HepG2 (cell line): ENCODE measurements around the gene ATG4A. TPM values are rescaled to one million over a fixed set of nuclear protein-coding genes. Genes with fewer than 3 reads are reported as not detected.

Source experiments
- ATAC-seq: fragments of 200-7000 bp; cut with Tn5 transposase; 3 replicates; pipeline ENCODE4 v1.9.1; 2020; ENCODE audit warnings: mild to moderate bottlenecking, moderate library complexity
- BruUV-seq: library from RNA; stranded (reverse); fragments of 400-500 nt; replicated peaks from 2 replicates; lab custom pipeline; 2021; lab: Mats Ljungman, UMichigan
- CTCF ChIA-PET: fragments of 300-600 bp; formaldehyde crosslinking; extraction: SDS; loops from one replicate; lab custom pipeline; 2021; ENCODE audit warnings: low total read pairs, inconsistent platforms, low intra/inter-chr PET ratio; lab: Yijun Ruan, JAX
- POLR2A ChIA-PET: fragments of 350-600 bp; sonication (Branson Sonifier 250); formaldehyde crosslinking; loops from one replicate; lab custom pipeline; 2020; ENCODE audit warnings: antibody characterized with exemption, inconsistent platforms; lab: Yijun Ruan, JAX
- DNase-seq: peaks from one replicate; pipeline ENCODE4 v3.0.0-alpha.2; 2015; ENCODE audit warnings: low spot score
- FAIRE-seq: peaks from 3 replicates; lab custom pipeline; 2011; peaks lifted over from hg19 to GRCh38; lab: Jason Lieb, UNC
- H2AFZ ChIP-seq: one replicate; pipeline ENCODE4 v1.6.1; 2011; ENCODE audit warnings: low read length, inconsistent platforms
- H3K27ac ChIP-seq: fragments of 300-600 bp; 3 replicates; pipeline ENCODE4 v1.8.0; 2011; ENCODE audit warnings: mixed run types, mild to moderate bottlenecking, mixed read lengths, low read length, inconsistent platforms; ENCODE audit not compliant: insufficient read depth; ENCODE audit errors: extremely low read length
- H3K27me3 ChIP-seq, 2 experiments: fragments of 200-600 bp in 1 of 2; 2 replicates in 1 of 2; 3 replicates in 1 of 2; pipeline versions ENCODE4 v1.6.0 to v1.8.0; 2011; ENCODE audit warnings: low read length in 2 of 2, mild to moderate bottlenecking in 2 of 2, moderate library complexity in 2 of 2, inconsistent platforms in 1 of 2; ENCODE audit not compliant: insufficient read depth in 2 of 2, control insufficient read depth in 1 of 2
- H3K36me3 ChIP-seq, 2 experiments: fragments of 200-600 bp in 1 of 2; replicated peaks in 1 of 2; 2 replicates in 1 of 2; 3 replicates in 1 of 2; pipeline versions ENCODE4 v1.5.1 to v1.8.0; 2011; ENCODE audit warnings: low read length in 2 of 2, inconsistent platforms in 1 of 2; ENCODE audit not compliant: insufficient read depth in 2 of 2, control insufficient read depth in 1 of 2
- H3K4me1 ChIP-seq: 2 replicates; pipeline ENCODE4 v1.5.1; 2012; ENCODE audit warnings: low read length, inconsistent platforms; ENCODE audit not compliant: insufficient read depth
- H3K4me2 ChIP-seq: 2 replicates; pipeline ENCODE4 v1.6.0; 2011; ENCODE audit warnings: low read depth, low read length, inconsistent platforms
- H3K4me3 ChIP-seq, 3 experiments: fragments of 200-600 bp in 1 of 3; sonication (generic), shearing (Covaris generic) in 1 of 3; replicated peaks in 1 of 3; 2 replicates each; pipeline ENCODE4 v1.5.1; 2011 to 2016; ENCODE audit warnings: low read length in 3 of 3, inconsistent platforms in 2 of 3, low read depth in 2 of 3, mild to moderate bottlenecking in 2 of 3, control low read depth in 1 of 3, mixed read lengths in 1 of 3; ENCODE audit not compliant: insufficient read depth in 1 of 3
- H3K79me2 ChIP-seq: one replicate; pipeline ENCODE4 v1.6.1; 2011; ENCODE audit warnings: low read length, inconsistent platforms; ENCODE audit not compliant: insufficient read depth
- H3K9ac ChIP-seq: 2 replicates; pipeline ENCODE4 v1.6.0; 2011; ENCODE audit warnings: mild to moderate bottlenecking, low read depth, low read length, inconsistent platforms; ENCODE audit not compliant: insufficient read depth
- H3K9me3 ChIP-seq: 2 replicates; pipeline ENCODE4 v1.5.1; 2012; ENCODE audit warnings: mild to moderate bottlenecking, low read length
- H4K20me1 ChIP-seq: 2 replicates; pipeline ENCODE4 v1.6.0; 2011; ENCODE audit warnings: inconsistent platforms, mild to moderate bottlenecking, low read length, moderate library complexity; ENCODE audit not compliant: insufficient read depth
- GPN1 ChIP-seq: sonication (generic); formaldehyde crosslinking; IDR thresholded peaks from 2 replicates; pipeline ENCODE4 v1.5.1; 2020; ENCODE audit warnings: missing genetic modification reagents, borderline replicate concordance
- SMAD1 ChIP-seq: sonication (generic); formaldehyde crosslinking; IDR thresholded peaks from 2 replicates; pipeline ENCODE4 v1.4.0; 2020; ENCODE audit warnings: missing genetic modification reagents, low read depth, mild to moderate bottlenecking, borderline replicate concordance
- TBP ChIP-seq: sonication (generic); formaldehyde crosslinking; IDR thresholded peaks from 2 replicates; pipeline ENCODE4 v1.5.0; 2020; ENCODE audit warnings: missing genetic modification reagents
- ZNF431 ChIP-seq: sonication (generic); formaldehyde crosslinking; IDR thresholded peaks from 2 replicates; pipeline ENCODE4 v1.9.0; 2022; ENCODE audit warnings: missing genetic modification reagents, low read depth, mild to moderate bottlenecking, borderline replicate concordance
- ZNF510 ChIP-seq: sonication (generic); formaldehyde crosslinking; IDR thresholded peaks from 2 replicates; pipeline ENCODE4 v1.4.0; 2020; ENCODE audit warnings: low read depth, mild to moderate bottlenecking, missing genetic modification reagents
- WGBS: methylation state at CpG from one replicate; pipeline ENCODE4 v1.1.6; 2017; ENCODE audit warnings: low lambda C conversion rate; 5-methylcytosine and 5-hydroxymethylcytosine counted together
- in situ Hi-C: cut with HindIII; loops from 2 replicates; pipeline ENCODE4 v1.10.0; 2017; ENCODE audit warnings: low pct_unique_long_range_greater_than_20kb; ENCODE audit not compliant: extremely low pct_ligation_motif_present
- intact Hi-C: fragments of 100-400 bp; cut with micrococcal nuclease; formaldehyde crosslinking; loops from one replicate; pipeline ENCODE4 v1.10.0; 2022; ENCODE audit not compliant: unreplicated experiment
- polyA plus RNA-seq, 8 experiments: library from polyadenylated mRNA; depleted of rRNA in 3 of 8; stranded (reverse) in 7 of 8; unstranded in 1 of 8; fragments of >200 nt; fragmentation: Illumina TruSeq in 4 of 8; extraction: Trizol in 4 of 8; gene quantifications; 2 replicates each; pipeline versions ENCODE4 v1.2.1 to v1.2.3, GENCODE V29; 2011 to 2016; ENCODE audit warnings: low read depth in 4 of 8, missing spikeins in 1 of 8, mixed read lengths in 1 of 8; ENCODE audit not compliant: insufficient read depth in 1 of 8
- total RNA-seq, 5 experiments: library from RNA; depleted of rRNA; stranded (reverse); fragments of >200 nt; fragmentation: Illumina TruSeq; extraction: Trizol; gene quantifications; 2 replicates each; pipeline ENCODE4 v1.2.3, GENCODE V29; 2016; ENCODE audit warnings: low read depth in 1 of 5
- TF ChIP-seq, protein P1 (sequence below): sonication (generic); formaldehyde crosslinking; IDR thresholded peaks from 2 replicates; pipeline ENCODE4 v1.4.0; 2020; ENCODE audit warnings: mild to moderate bottlenecking, missing genetic modification reagents
- TF ChIP-seq, protein P2 (sequence below): sonication (generic); formaldehyde crosslinking; IDR thresholded peaks from 2 replicates; pipeline ENCODE4 v1.8.1; 2023; ENCODE audit warnings: mild to moderate bottlenecking, missing genetic modification reagents, borderline replicate concordance

Gene ATG4A
- total and polyA plus RNA-seq, 2 of the 13 experiments (the other 11 are each of a cell fraction or from before 2014, with no cell fraction given): 3.3 to 6.3 TPM

- no peak overlapping the region for H3K27ac ChIP-seq
- ChIA-PET CTCF (no interaction called here), POLR2A (no interaction called here)
- no peaks in the 10 kb centered on the region; a peak in 1 of 5 replicates for H3K27me3 ChIP-seq
- DNase-seq: no peak
- in situ Hi-C loops: no loop called here
- WGBS: 92% methylated on average over 6 of the region's 6 CpGs
- H3K4me3 ChIP-seq: no peak overlapping the region
- ATAC-seq: no peak
- no peak for FAIRE-seq
- H4K20me1 ChIP-seq: no peaks in the 10 kb centered on the region
- H3K4me2 ChIP-seq: no peak overlapping the region
- intact Hi-C loops: no loop called here
- TF ChIP-seq, protein P1, sequence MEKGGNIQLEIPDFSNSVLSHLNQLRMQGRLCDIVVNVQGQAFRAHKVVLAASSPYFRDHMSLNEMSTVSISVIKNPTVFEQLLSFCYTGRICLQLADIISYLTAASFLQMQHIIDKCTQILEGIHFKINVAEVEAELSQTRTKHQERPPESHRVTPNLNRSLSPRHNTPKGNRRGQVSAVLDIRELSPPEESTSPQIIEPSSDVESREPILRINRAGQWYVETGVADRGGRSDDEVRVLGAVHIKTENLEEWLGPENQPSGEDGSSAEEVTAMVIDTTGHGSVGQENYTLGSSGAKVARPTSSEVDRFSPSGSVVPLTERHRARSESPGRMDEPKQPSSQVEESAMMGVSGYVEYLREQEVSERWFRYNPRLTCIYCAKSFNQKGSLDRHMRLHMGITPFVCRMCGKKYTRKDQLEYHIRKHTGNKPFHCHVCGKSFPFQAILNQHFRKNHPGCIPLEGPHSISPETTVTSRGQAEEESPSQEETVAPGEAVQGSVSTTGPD: no peak
- TF ChIP-seq ZNF431 (CRISPR knock-in tag) (no peak), SMAD1 (no peak), TBP (CRISPR knock-in tag) (no peak), GPN1 (CRISPR knock-in tag) (no peak), ZNF510 (CRISPR knock-in tag) (no peak)
- TF ChIP-seq, protein P2, sequence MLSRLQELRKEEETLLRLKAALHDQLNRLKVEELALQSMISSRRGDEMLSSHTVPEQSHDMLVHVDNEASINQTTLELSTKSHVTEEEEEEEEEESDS (CRISPR knock-in tag): no peak
- TF ChIP-seq, all 625 proteins: peak for 0
- H3K9me3 ChIP-seq: no peaks in the 10 kb centered on the region
- H3K9ac ChIP-seq: no peak overlapping the region
- 0 out of 5 replicates have a peak, but pooled peaks cover 0 to 12% of the 10 kb centered on the region in 2 experiments for H3K36me3 ChIP-seq
- H2AFZ ChIP-seq: no peak overlapping the region
- BruUV-seq: no TSS peak
- peaks cover 7% of the 10 kb centered on the region; the same call in 1 of the 2 replicates for H3K4me1 ChIP-seq
- H3K79me2 ChIP-seq: peaks cover 17% of the 10 kb centered on the region
These were observed 3.8 kb upstream of the ATG4A start for GRCh38 chrX:108087792-108088191.
